B cell (primary cell): ENCODE measurements around the gene CEACAM3. TPM values are rescaled to one million over a fixed set of nuclear protein-coding genes. Genes with fewer than 3 reads are reported as not detected.

Experiments
- ATAC-seq: fragments of 200-7000 bp; cut with Tn5 transposase; one replicate; pipeline ENCODE4 v1.10.0; 2021; ENCODE audit warnings: low read depth, mild to moderate bottlenecking, moderate number of reproducible peaks, moderate library complexity
- CTCF ChIA-PET: fragments of 350-600 bp; sonication (Branson Sonifier 250); formaldehyde crosslinking; loops from one replicate; lab custom pipeline; 2021; ENCODE audit warnings: antibody characterized with exemption, inconsistent platforms; lab: Charles Lee
- POLR2A ChIA-PET: fragments of 350-600 bp; sonication (Branson Sonifier 250); formaldehyde crosslinking; loops from one replicate; lab custom pipeline; 2021; ENCODE audit warnings: antibody characterized with exemption; lab: Charles Lee
- DNase-seq: peaks from one replicate; pipeline ENCODE4 v3.0.0; 2013
- H2AFZ ChIP-seq: 2 replicates; pipeline ENCODE4 v1.6.1; 2012; ENCODE audit warnings: mild to moderate bottlenecking, low read depth, low read length; ENCODE audit not compliant: insufficient read depth, poor library complexity, severe bottlenecking
- H3K27ac ChIP-seq, 2 donors: 1 replicate in 1 of 2; 2 replicates in 1 of 2; pipeline ENCODE4 v1.5.1; 2012 to 2013; ENCODE audit warnings: low read length in 2 of 2, mild to moderate bottlenecking in 2 of 2, moderate library complexity in 1 of 2
- H3K27me3 ChIP-seq, 4 experiments: fragments of 200-600 bp in 1 of 4; sonication (generic) in 1 of 4; replicated peaks in 1 of 4; 1 replicate in 2 of 4; 2 replicates in 2 of 4; pipeline versions ENCODE4 v1.6.1 to v1.7.0; 2013 to 2016; ENCODE audit warnings: low read length in 3 of 4, mild to moderate bottlenecking in 2 of 4, mixed read lengths in 1 of 4, moderate library complexity in 1 of 4; ENCODE audit not compliant: insufficient read depth in 4 of 4, control insufficient read depth in 3 of 4; ENCODE audit errors: control extremely low read depth in 1 of 4
- H3K36me3 ChIP-seq, 2 experiments: replicated peaks in 1 of 2; 1 replicate in 1 of 2; 2 replicates in 1 of 2; pipeline versions ENCODE4 v1.6.1 to v1.7.1; 2013; ENCODE audit warnings: low read length in 1 of 2; ENCODE audit not compliant: insufficient read depth in 2 of 2, control insufficient read depth in 1 of 2; ENCODE audit errors: control extremely low read depth in 1 of 2, extremely low read depth in 1 of 2
- H3K4me1 ChIP-seq, 2 donors: fragments of 200-600 bp in 1 of 2; sonication (generic) in 1 of 2; 1 replicate in 1 of 2; 2 replicates in 1 of 2; pipeline versions ENCODE4 v1.5.1 to v1.6.1; 2013 to 2017; ENCODE audit warnings: low read length in 2 of 2; ENCODE audit not compliant: control insufficient read depth in 2 of 2, insufficient read depth in 2 of 2
- H3K4me2 ChIP-seq: replicated peaks from 2 replicates; pipeline ENCODE3; 2012; ENCODE audit warnings: mild to moderate bottlenecking, low read depth, low read length; ENCODE audit not compliant: poor library complexity, severe bottlenecking
- H3K4me3 ChIP-seq, 5 experiments: fragments of 200-600 bp in 1 of 5; sonication (generic) in 1 of 5; 1 replicate in 3 of 5; 2 replicates in 2 of 5; pipeline versions ENCODE4 v1.5.1 to v1.7.0; 2011 to 2016; ENCODE audit warnings: low read length in 4 of 5, mild to moderate bottlenecking in 4 of 5, low read depth in 2 of 5, control low read depth in 1 of 5, moderate library complexity in 1 of 5; ENCODE audit not compliant: insufficient read depth in 1 of 5; ENCODE audit errors: control extremely low read depth in 1 of 5, extremely low read depth in 1 of 5
- H3K79me2 ChIP-seq: fragments of 200-600 bp; sonication (generic); one replicate; pipeline ENCODE4 v1.6.0; 2016; ENCODE audit warnings: low read length; ENCODE audit not compliant: control insufficient read depth, insufficient read depth
- H3K9ac ChIP-seq: fragments of 200-600 bp; sonication (generic); 2 replicates; pipeline ENCODE4 v1.6.1; 2017; ENCODE audit warnings: mild to moderate bottlenecking, low read length, moderate library complexity
- H3K9me3 ChIP-seq, 3 donors: one replicate each; pipeline versions ENCODE4 v1.6.1 to v1.7.1; 2013; ENCODE audit warnings: low read length in 2 of 3; ENCODE audit not compliant: control insufficient read depth in 2 of 3, insufficient read depth in 1 of 3; ENCODE audit errors: control extremely low read depth in 1 of 3
- H4K20me1 ChIP-seq: 2 replicates; pipeline ENCODE4 v1.6.0; 2012; ENCODE audit warnings: mild to moderate bottlenecking, low read length; ENCODE audit not compliant: insufficient read depth, control insufficient read depth, poor library complexity, severe bottlenecking
- H3K27ac Mint-ChIP-seq: one replicate; pipeline ENCODE4 v1.8.0; 2021; ENCODE audit warnings: mixed read lengths
- H3K27me3 Mint-ChIP-seq: one replicate; pipeline ENCODE4 v1.8.0; 2021; ENCODE audit warnings: mixed read lengths
- H3K4me1 Mint-ChIP-seq: one replicate; pipeline ENCODE4 v1.8.0; 2021; ENCODE audit warnings: mixed read lengths
- H3K4me3 Mint-ChIP-seq: one replicate; pipeline ENCODE4 v1.8.0; 2021; ENCODE audit warnings: mixed read lengths
- H3K9me3 Mint-ChIP-seq: one replicate; pipeline ENCODE4 v1.8.0; 2022; ENCODE audit warnings: mixed read lengths; ENCODE audit not compliant: insufficient read depth
- CTCF ChIP-seq: fragments of 200-600 bp; IDR thresholded peaks from one replicate; pipeline ENCODE4 v1.8.0; 2022; ENCODE audit warnings: antibody characterized with exemption, mild to moderate bottlenecking
- EZH2 ChIP-seq: IDR thresholded peaks from 2 replicates; pipeline ENCODE4 v1.6.1; 2012; ENCODE audit warnings: borderline replicate concordance, low read depth, mild to moderate bottlenecking, moderate library complexity, low read length; ENCODE audit not compliant: insufficient read depth, poor library complexity, severe bottlenecking
- WGBS: methylation state at CpG from one replicate; pipeline ENCODE4 v1.1.5; 2013; ENCODE audit warnings: missing lambda C conversion rate; ENCODE audit not compliant: insufficient coverage; 5-methylcytosine and 5-hydroxymethylcytosine counted together
- intact Hi-C: fragments of 100-400 bp; cut with micrococcal nuclease; formaldehyde crosslinking; loops from one replicate; pipeline ENCODE4 v1.10.0; 2022
- polyA plus RNA-seq: library from polyadenylated mRNA; depleted of rRNA; stranded (reverse); fragments of >200 nt; gene quantifications from 2 replicates; pipeline ENCODE4 v1.2.3, GENCODE V29; 2012
- total RNA-seq, 2 donors: library from RNA; stranded (reverse); fragments of 120-200 nt in 1 of 2; gene quantifications; 1 replicate in 1 of 2; 2 replicates in 1 of 2; pipeline versions ENCODE4 v1.2.3 to v1.2.4, GENCODE V29; 2013 to 2022

The CEACAM3 gene
- total and polyA plus RNA-seq, 2 donors (not counting 1 experiment from before 2014, with no cell fraction given) = not detected

GRCh38 chr19:41808663-41809566, 12.5 kb downstream of the CEACAM3 start:
- no peak overlapping the region for H3K27ac Mint-ChIP-seq
- no peaks in the 10 kb centered on the region for H3K79me2 ChIP-seq

More at GRCh38 chr19:41808663-41809566, 12.5 kb downstream of the CEACAM3 start:
- no peaks in the 10 kb centered on the region for H3K36me3 ChIP-seq
- H3K4me1 ChIP-seq = peaks cover 28 to 31% of the 10 kb centered on the region in 2 donors
- H4K20me1 ChIP-seq = no peaks in the 10 kb centered on the region
- POLR2A ChIA-PET = no interaction called here
- H2AFZ ChIP-seq = no peak overlapping the region
- H3K4me3 ChIP-seq = peak overlapping the region in 1 of 5 experiments; percentile 41
- H3K27ac ChIP-seq = no peak overlapping the region
- H3K4me1 Mint-ChIP-seq = peaks cover 34% of the 10 kb centered on the region
- H3K4me3 Mint-ChIP-seq = no peak overlapping the region
- H3K4me2 ChIP-seq = no peak overlapping the region
- no peaks in the 10 kb centered on the region for H3K27me3 Mint-ChIP-seq
- no peak overlapping the region for H3K9ac ChIP-seq
- no peaks in the 10 kb centered on the region for H3K9me3 Mint-ChIP-seq
- H3K27me3 ChIP-seq = no peaks in the 10 kb centered on the region
- ATAC-seq (no peak), DNase-seq (no peak)
- CTCF ChIA-PET = interaction anchor here (0.6 to 1.4 kb wide), 2 partner anchors 9 to 17 kb away, joined by 3 to 4 read pairs; no protein-coding TSS in a partner anchor
- H3K9me3 ChIP-seq = peaks cover 0 to 2% (median 0%) of the 10 kb centered on the region in 3 donors
- no peak for TF ChIP-seq CTCF
- TF ChIP-seq EZH2 = no peak
- intact Hi-C loops = no loop called here
- 54% methylated on average over 15 of the region's 16 CpGs for WGBS
